Kidney (tissue), 14 donors: Measurements from ENCODE around the gene NPW. TPM values are rescaled to one million over a fixed set of nuclear protein-coding genes. Genes with fewer than 3 reads are reported as not detected.

ENCODE experiments used
- DNase-seq, 5 donors: peaks; one replicate each; pipeline ENCODE4 v3.0.0-alpha.2; 2013 to 2020
- FAIRE-seq: peaks from 2 replicates; lab custom pipeline; 2012; peaks lifted over from hg19 to GRCh38; lab: Jason Lieb, UNC
- H3K27ac ChIP-seq, 2 donors: one replicate each; pipeline ENCODE4 v1.7.0; 2013; ENCODE audit warnings: low read depth in 2 of 2, low read length in 2 of 2, inconsistent platforms in 1 of 2
- H3K27me3 ChIP-seq: one replicate; pipeline ENCODE4 v1.7.1; 2013; ENCODE audit warnings: low read length, inconsistent platforms; ENCODE audit not compliant: control insufficient read depth, insufficient read depth
- H3K36me3 ChIP-seq, 3 donors: one replicate each; pipeline versions ENCODE4 v1.7.0 to v1.7.1; 2013; ENCODE audit warnings: low read length in 3 of 3, control low read depth in 1 of 3, inconsistent platforms in 1 of 3; ENCODE audit not compliant: insufficient read depth in 3 of 3, control insufficient read depth in 2 of 3
- H3K4me1 ChIP-seq, 3 donors: one replicate each; pipeline versions ENCODE4 v1.7.0 to v1.7.1; 2013; ENCODE audit warnings: low read length in 3 of 3, inconsistent platforms in 1 of 3, low read depth in 1 of 3; ENCODE audit not compliant: control insufficient read depth in 2 of 3, insufficient read depth in 2 of 3
- H3K4me3 ChIP-seq, 3 donors: one replicate each; pipeline versions ENCODE4 v1.7.0 to v1.8.1; 2013; ENCODE audit warnings: low read length in 3 of 3, control low read depth in 1 of 3, inconsistent platforms in 1 of 3
- H3K9ac ChIP-seq, 3 donors: one replicate each; pipeline versions ENCODE4 v1.7.0 to v1.7.1; 2013; ENCODE audit warnings: low read length in 3 of 3, control low read depth in 1 of 3, inconsistent platforms in 1 of 3
- H3K9me3 ChIP-seq, 3 donors: one replicate each; pipeline versions ENCODE4 v1.7.0 to v1.7.1; 2013; ENCODE audit warnings: low read length in 3 of 3, control low read depth in 1 of 3, inconsistent platforms in 1 of 3; ENCODE audit not compliant: control insufficient read depth in 2 of 3, insufficient read depth in 1 of 3
- intact Hi-C: fragments of 100-400 bp; cut with DNase I; formaldehyde crosslinking; loops from one replicate; pipeline ENCODE4 v1.11.1; 2022
- polyA plus RNA-seq: library from polyadenylated mRNA; stranded (reverse); fragments of 350-450 nt; fragmentation: Illumina TruSeq; extraction: RNeasy Lipid Tissue Mini Kit (QIAGEN cat#74804); gene quantifications from one replicate; pipeline ENCODE4 v1.2.3, GENCODE V29; 2014; ENCODE audit warnings: low read depth, low replicate concordance; ENCODE audit not compliant: insufficient read depth
- total RNA-seq: library from RNA; stranded (reverse); fragmentation: NEBNext Ultra II Directional; extraction: Animal tissue kit (Norgen Biotek cat#: 25700); gene quantifications from one replicate; pipeline ENCODE4 v1.2.1, GENCODE V29; 2021
- TF ChIP-seq, protein P1 (sequence below): IDR thresholded peaks from 3 replicates; pipeline ENCODE4 v1.5.1; 2012; ENCODE audit warnings: mild to moderate bottlenecking, moderate library complexity, borderline replicate concordance; ENCODE audit not compliant: insufficient read depth; ENCODE audit errors: extremely low read depth
- donor health status: control.
- donor health status: control.
- donor health status: control.
- donor health status: control.
- donor health status: control.
- donor health status: DM: yes; HTN: yes; CAD: no.
- donor health status: Normal renal cell carcinoma (clear cell type).

NPW gene
- total and polyA plus RNA-seq, 2 donors from 2014 or later: not detected

- DNase-seq: peak in 1 of 5 donors; percentile 66
- no peak overlapping the region for H3K27ac ChIP-seq
- FAIRE-seq: no peak
Measured at GRCh38 chr16:1973461-1974156, 46.0 kb upstream of the NPW start.

GRCh38 chr16:1974157-1975070, 45.2 kb upstream of the NPW start:
- Histone ChIP-seq H3K4me1 (peaks cover 0 to 11% (median 4%) of the 10 kb centered on the region in 3 donors), H3K9ac (no peak overlapping the region), H3K36me3 (peaks cover 0 to 21% (median 13%) of the 10 kb centered on the region in 3 donors), H3K27ac (no peak overlapping the region), H3K4me3 (no peak overlapping the region), H3K9me3 (no peaks in the 10 kb centered on the region), H3K27me3 (no peaks in the 10 kb centered on the region)
- DNase-seq (peak in 1 of 5 donors; percentile 78), FAIRE-seq (no peak)
- TF ChIP-seq, protein P1, sequence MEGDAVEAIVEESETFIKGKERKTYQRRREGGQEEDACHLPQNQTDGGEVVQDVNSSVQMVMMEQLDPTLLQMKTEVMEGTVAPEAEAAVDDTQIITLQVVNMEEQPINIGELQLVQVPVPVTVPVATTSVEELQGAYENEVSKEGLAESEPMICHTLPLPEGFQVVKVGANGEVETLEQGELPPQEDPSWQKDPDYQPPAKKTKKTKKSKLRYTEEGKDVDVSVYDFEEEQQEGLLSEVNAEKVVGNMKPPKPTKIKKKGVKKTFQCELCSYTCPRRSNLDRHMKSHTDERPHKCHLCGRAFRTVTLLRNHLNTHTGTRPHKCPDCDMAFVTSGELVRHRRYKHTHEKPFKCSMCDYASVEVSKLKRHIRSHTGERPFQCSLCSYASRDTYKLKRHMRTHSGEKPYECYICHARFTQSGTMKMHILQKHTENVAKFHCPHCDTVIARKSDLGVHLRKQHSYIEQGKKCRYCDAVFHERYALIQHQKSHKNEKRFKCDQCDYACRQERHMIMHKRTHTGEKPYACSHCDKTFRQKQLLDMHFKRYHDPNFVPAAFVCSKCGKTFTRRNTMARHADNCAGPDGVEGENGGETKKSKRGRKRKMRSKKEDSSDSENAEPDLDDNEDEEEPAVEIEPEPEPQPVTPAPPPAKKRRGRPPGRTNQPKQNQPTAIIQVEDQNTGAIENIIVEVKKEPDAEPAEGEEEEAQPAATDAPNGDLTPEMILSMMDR: no peak
- intact Hi-C loops: no loop called here

More at GRCh38 chr16:1973461-1974156, 46.0 kb upstream of the NPW start:
- H3K9me3 ChIP-seq: no peaks in the 10 kb centered on the region
- no peaks in the 10 kb centered on the region for H3K27me3 ChIP-seq
- H3K4me1 ChIP-seq: peaks cover 0 to 11% (median 4%) of the 10 kb centered on the region in 3 donors
- peaks cover 0 to 21% (median 13%) of the 10 kb centered on the region in 3 donors for H3K36me3 ChIP-seq
- TF ChIP-seq, protein P1: no peak
- intact Hi-C loops: no loop called here
- no peak overlapping the region for H3K4me3 ChIP-seq
- H3K9ac ChIP-seq: no peak overlapping the region

GRCh38 chr16:1975432-1976215, 44.0 kb upstream of the NPW start:
- intact Hi-C loops: no loop called here
- DNase-seq (peak in 1 of 5 donors; percentile 75), FAIRE-seq (no peak)
- Histone ChIP-seq H3K27me3 (peaks cover 9% of the 10 kb centered on the region), H3K27ac (no peak overlapping the region), H3K9me3 (no peaks in the 10 kb centered on the region), H3K4me1 (peaks cover 0 to 13% (median 4%) of the 10 kb centered on the region in 3 donors), H3K4me3 (no peak overlapping the region), H3K9ac (no peak overlapping the region), H3K36me3 (peaks cover 0 to 21% (median 13%) of the 10 kb centered on the region in 3 donors)
- TF ChIP-seq, protein P1: no peak
